SU-DHL-6 (cell line): ENCODE results near the gene DOC2B.

Experiments used
- H2AFZ ChIP-seq: fragments of 200-600 bp; sonication (generic); 2 replicates; pipeline ENCODE4 v1.6.1; 2014; ENCODE audit warnings: low read depth, mild to moderate bottlenecking, moderate library complexity, mixed read lengths, antibody characterized with exemption, low read length; ENCODE audit not compliant: severe bottlenecking
- H3F3A ChIP-seq: fragments of 200-600 bp; shearing (Covaris generic); 2 replicates; pipeline ENCODE4 v1.6.0; 2016; ENCODE audit warnings: antibody characterized with exemption, mild to moderate bottlenecking; ENCODE audit not compliant: insufficient read depth
- H3K27ac ChIP-seq: fragments of 200-600 bp; sonication (generic); 2 replicates; pipeline ENCODE4 v1.5.1; 2016; ENCODE audit warnings: low read depth, mild to moderate bottlenecking, low read length, moderate library complexity, mixed read lengths
- H3K27me3 ChIP-seq: fragments of 200-600 bp; sonication (generic), shearing (Covaris generic); 2 replicates; pipeline ENCODE4 v1.6.0; 2014; ENCODE audit warnings: mild to moderate bottlenecking, low read length
- H3K36me3 ChIP-seq: fragments of 200-600 bp; sonication (generic); 2 replicates; pipeline ENCODE4 v1.6.1; 2014; ENCODE audit warnings: mild to moderate bottlenecking, low read length, mixed read lengths
- H3K4me2 ChIP-seq: fragments of 300-600, 200-600 bp; shearing (Covaris generic), sonication (generic); 2 replicates; pipeline ENCODE4 v1.6.0; 2014; ENCODE audit warnings: low read length, low read depth, mild to moderate bottlenecking; ENCODE audit not compliant: poor library complexity, severe bottlenecking
- H3K4me3 ChIP-seq: fragments of 200-600 bp; sonication (generic); 2 replicates; pipeline ENCODE4 v1.5.1; 2014; ENCODE audit warnings: antibody characterized with exemption, low read length, mild to moderate bottlenecking, mixed read lengths; ENCODE audit not compliant: insufficient read depth, poor library complexity, severe bottlenecking
- H3K79me2 ChIP-seq: fragments of 200-600 bp; sonication (generic); 2 replicates; pipeline ENCODE4 v1.6.1; 2014; ENCODE audit warnings: mild to moderate bottlenecking, low read length, moderate library complexity; ENCODE audit not compliant: insufficient read depth
- H3K9ac ChIP-seq: fragments of 200-600 bp; sonication (generic); 2 replicates; pipeline ENCODE4 v1.7.0; 2014; ENCODE audit warnings: mild to moderate bottlenecking, low read length
- H3K9me2 ChIP-seq: fragments of 200-600 bp; sonication (generic); replicated peaks from 2 replicates; pipeline ENCODE4 v1.6.1; 2014; ENCODE audit warnings: low read length; ENCODE audit not compliant: insufficient read depth
- H3K9me3 ChIP-seq: fragments of 200-600 bp; sonication (generic); 2 replicates; pipeline ENCODE4 v1.6.1; 2014; ENCODE audit warnings: low read length, mixed read lengths; ENCODE audit not compliant: insufficient read depth
- H4K20me1 ChIP-seq: fragments of 200-600 bp; sonication (generic); 2 replicates; pipeline ENCODE4 v1.6.1; 2014; ENCODE audit warnings: low read depth, mild to moderate bottlenecking, antibody characterized with exemption, low read length, moderate library complexity, mixed read lengths
- EZH2phosphoT487 ChIP-seq: fragments of 200-600 bp; sonication (generic), shearing (Covaris generic); conservative IDR thresholded peaks from 2 replicates; pipeline ENCODE4 v1.6.1; 2018; ENCODE audit warnings: mild to moderate bottlenecking, antibody characterized with exemption, low read length, moderate library complexity, mixed read lengths
- TF ChIP-seq, protein P1 (sequence below): fragments of 200-600 bp; sonication (generic); IDR thresholded peaks from one replicate; pipeline ENCODE4 v1.5.1; 2017; ENCODE audit warnings: antibody characterized with exemption, mild to moderate bottlenecking, low read length, moderate library complexity; ENCODE audit not compliant: insufficient read depth, poor library complexity, severe bottlenecking

DOC2B gene

GRCh38 chr17:161481-161880 is 20.0 kb downstream of the DOC2B start:
- H3K4me3 ChIP-seq: no peak overlapping the region
- no peak overlapping the region for H3K9ac ChIP-seq
- no peaks in the 10 kb centered on the region for H3K9me2 ChIP-seq
- no peaks in the 10 kb centered on the region for H3K36me3 ChIP-seq
- no peak overlapping the region for H3K27ac ChIP-seq
- no peaks in the 10 kb centered on the region for H3K27me3 ChIP-seq
- H3K4me2 ChIP-seq: no peak overlapping the region
- no peak overlapping the region for H2AFZ ChIP-seq
- no peaks in the 10 kb centered on the region for H3K79me2 ChIP-seq
- H4K20me1 ChIP-seq: no peaks in the 10 kb centered on the region
- H3F3A ChIP-seq: no peaks in the 10 kb centered on the region
- TF ChIP-seq, protein P1, sequence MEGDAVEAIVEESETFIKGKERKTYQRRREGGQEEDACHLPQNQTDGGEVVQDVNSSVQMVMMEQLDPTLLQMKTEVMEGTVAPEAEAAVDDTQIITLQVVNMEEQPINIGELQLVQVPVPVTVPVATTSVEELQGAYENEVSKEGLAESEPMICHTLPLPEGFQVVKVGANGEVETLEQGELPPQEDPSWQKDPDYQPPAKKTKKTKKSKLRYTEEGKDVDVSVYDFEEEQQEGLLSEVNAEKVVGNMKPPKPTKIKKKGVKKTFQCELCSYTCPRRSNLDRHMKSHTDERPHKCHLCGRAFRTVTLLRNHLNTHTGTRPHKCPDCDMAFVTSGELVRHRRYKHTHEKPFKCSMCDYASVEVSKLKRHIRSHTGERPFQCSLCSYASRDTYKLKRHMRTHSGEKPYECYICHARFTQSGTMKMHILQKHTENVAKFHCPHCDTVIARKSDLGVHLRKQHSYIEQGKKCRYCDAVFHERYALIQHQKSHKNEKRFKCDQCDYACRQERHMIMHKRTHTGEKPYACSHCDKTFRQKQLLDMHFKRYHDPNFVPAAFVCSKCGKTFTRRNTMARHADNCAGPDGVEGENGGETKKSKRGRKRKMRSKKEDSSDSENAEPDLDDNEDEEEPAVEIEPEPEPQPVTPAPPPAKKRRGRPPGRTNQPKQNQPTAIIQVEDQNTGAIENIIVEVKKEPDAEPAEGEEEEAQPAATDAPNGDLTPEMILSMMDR: no peak
- TF ChIP-seq EZH2phosphoT487: no peak
- H3K9me3 ChIP-seq: no peaks in the 10 kb centered on the region

DNA sequence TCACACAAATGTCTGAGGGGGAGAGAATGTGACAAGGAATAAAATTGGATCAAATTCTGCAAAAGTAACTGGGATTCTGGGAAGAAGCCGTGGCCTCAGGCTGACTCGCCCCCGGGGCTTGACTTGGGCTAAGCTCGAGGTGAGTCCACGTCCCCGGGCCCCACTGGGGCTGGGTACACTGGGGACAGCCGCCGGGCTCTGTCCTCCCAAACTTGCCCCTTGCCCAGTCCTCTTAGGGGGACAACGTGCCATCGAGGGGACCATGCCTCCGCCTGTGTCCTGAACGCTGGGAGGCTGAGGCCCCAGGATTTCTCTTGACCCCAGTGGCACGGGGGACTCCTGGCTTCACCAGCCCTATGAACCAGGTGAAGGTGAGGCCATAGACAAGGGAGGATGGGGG is 21.1 kb downstream of the DOC2B start:
- Histone ChIP-seq H3K27ac (no peak overlapping the region), H3K27me3 (no peaks in the 10 kb centered on the region), H3F3A (no peaks in the 10 kb centered on the region), H3K4me2 (no peak overlapping the region), H3K9me3 (no peaks in the 10 kb centered on the region), H2AFZ (no peak overlapping the region), H3K79me2 (no peaks in the 10 kb centered on the region), H4K20me1 (no peaks in the 10 kb centered on the region), H3K4me3 (no peak overlapping the region), H3K9ac (no peak overlapping the region), H3K9me2 (no peaks in the 10 kb centered on the region), H3K36me3 (no peaks in the 10 kb centered on the region)
- TF ChIP-seq EZH2phosphoT487: no peak
- TF ChIP-seq, protein P1: no peak

DNA sequence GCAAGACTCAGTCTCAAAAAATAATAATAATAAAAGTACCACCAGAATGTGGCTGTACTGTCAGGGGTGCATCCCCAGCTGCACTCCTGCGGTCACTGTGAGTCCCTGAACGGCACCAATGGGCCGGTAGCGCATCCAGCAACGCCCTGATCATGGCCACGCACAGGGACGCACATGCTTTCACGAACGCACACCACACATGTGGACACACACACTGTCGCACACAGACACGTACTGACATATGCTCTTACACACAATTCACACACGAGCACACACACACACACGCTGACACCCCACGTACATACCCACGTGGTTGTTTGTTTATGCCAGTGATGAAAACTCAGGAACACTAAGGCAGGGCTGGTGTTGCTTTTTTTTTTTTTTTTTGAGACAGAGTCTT is 21.8 kb downstream of the DOC2B start:
- Histone ChIP-seq H2AFZ (no peak overlapping the region), H3K9me2 (no peaks in the 10 kb centered on the region), H3K4me2 (no peak overlapping the region), H3F3A (no peaks in the 10 kb centered on the region), H3K79me2 (no peaks in the 10 kb centered on the region), H3K9ac (no peak overlapping the region), H3K4me3 (no peak overlapping the region), H3K9me3 (no peaks in the 10 kb centered on the region), H4K20me1 (no peaks in the 10 kb centered on the region), H3K27ac (no peak overlapping the region), H3K27me3 (no peaks in the 10 kb centered on the region), H3K36me3 (no peaks in the 10 kb centered on the region)
- TF ChIP-seq, protein P1: no peak
- TF ChIP-seq EZH2phosphoT487: no peak

DNA sequence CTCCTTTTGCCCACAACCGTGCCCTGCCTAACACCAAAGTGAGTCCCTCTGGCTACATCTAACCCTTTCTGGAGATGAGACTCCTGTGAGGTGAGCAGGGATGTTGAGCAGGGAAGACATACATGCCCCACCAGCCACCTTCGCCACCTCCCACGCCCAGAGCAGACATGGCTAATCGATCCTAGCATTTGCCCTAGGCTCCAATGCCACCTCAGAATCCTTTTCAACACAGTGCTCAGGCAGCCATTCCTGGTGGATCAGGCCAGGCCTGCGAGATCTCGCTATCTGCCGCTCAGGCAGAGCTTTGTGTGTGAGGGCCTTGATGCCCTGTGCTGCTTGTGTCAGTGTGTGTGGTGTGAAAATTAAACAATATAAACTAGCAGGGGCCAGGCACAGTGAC is 23.1 kb downstream of the DOC2B start:
- no peaks in the 10 kb centered on the region for H4K20me1 ChIP-seq
- H3K27me3 ChIP-seq: no peaks in the 10 kb centered on the region
- TF ChIP-seq, protein P1: no peak
- no peak for TF ChIP-seq EZH2phosphoT487
- no peak overlapping the region for H3K4me3 ChIP-seq
- no peak overlapping the region for H2AFZ ChIP-seq
- H3K4me2 ChIP-seq: no peak overlapping the region
- H3K9ac ChIP-seq: no peak overlapping the region
- no peaks in the 10 kb centered on the region for H3K9me3 ChIP-seq
- H3K79me2 ChIP-seq: no peaks in the 10 kb centered on the region
- no peak overlapping the region for H3K27ac ChIP-seq
- H3K36me3 ChIP-seq: no peaks in the 10 kb centered on the region
- H3F3A ChIP-seq: no peaks in the 10 kb centered on the region
- H3K9me2 ChIP-seq: no peaks in the 10 kb centered on the region
